Hippocampal formation (tissue), 2 donors: ENCODE results near the gene ITPR1.

Experiments used
- DNase-seq, 2 donors: peaks; one replicate each; lab custom pipeline; 2025; lab: John Stamatoyannopoulos, UW

The ITPR1 gene

GRCh38 chr3:4491855-4492207 is 1.3 kb upstream of the ITPR1 start:
- no peak for DNase-seq

GRCh38 chr3:4492208-4493013 is 737 bp upstream of the ITPR1 start:
- peak in 1 of 2 donors; percentile 45 for DNase-seq

- DNase-seq = no peak
Measured at GRCh38 chr3:4493941-4494894, 1.1 kb downstream of the ITPR1 start.

- DNase-seq = no peak
Measured at GRCh38 chr3:4494895-4495264, 1.7 kb downstream of the ITPR1 start.

GRCh38 chr3:4495294-4496086 is 2.3 kb downstream of the ITPR1 start:
- no peak for DNase-seq

- DNase-seq = no peak
Measured at GRCh38 chr3:4496087-4496452, 2.9 kb downstream of the ITPR1 start.

- DNase-seq = no peak
Measured at GRCh38 chr3:4497005-4497692, 4.0 kb downstream of the ITPR1 start.

- DNase-seq = no peak
Measured at GRCh38 chr3:4497843-4498324, 4.7 kb downstream of the ITPR1 start.

- DNase-seq = no peak
Measured at GRCh38 chr3:4498446-4498845, 5.3 kb downstream of the ITPR1 start.

GRCh38 chr3:4501437-4501836 is 8.3 kb downstream of the ITPR1 start:
- DNase-seq = no peak

GRCh38 chr3:4501927-4502326 is 8.8 kb downstream of the ITPR1 start:
- DNase-seq = no peak

GRCh38 chr3:4503050-4503449 is 9.9 kb downstream of the ITPR1 start:
- no peak for DNase-seq

GRCh38 chr3:4504340-4505261 is 11.5 kb downstream of the ITPR1 start:
- DNase-seq = no peak

GRCh38 chr3:4505688-4506558 is 12.8 kb downstream of the ITPR1 start:
- no peak for DNase-seq

- DNase-seq = no peak
Measured at GRCh38 chr3:4506559-4507023, 13.4 kb downstream of the ITPR1 start.

GRCh38 chr3:4507024-4507596 is 14.0 kb downstream of the ITPR1 start:
- DNase-seq = no peak

GRCh38 chr3:4508048-4508981 is 15.2 kb downstream of the ITPR1 start:
- DNase-seq = no peak

- DNase-seq = no peak
Measured at GRCh38 chr3:4509043-4509442, 15.9 kb downstream of the ITPR1 start.
